HFFc6 (cell line): Measurements from ENCODE around the gene COQ8B. TPM values are rescaled to one million over a fixed set of nuclear protein-coding genes. Genes with fewer than 3 reads are reported as not detected.
"Not testable (repeated sequence)": the region's sequence is repeated elsewhere in the genome, so short reads cannot be mapped to it uniquely, and the experiment has no call there.

ENCODE experiments used
- DNase-seq: peaks from one replicate; pipeline ENCODE4 v3.0.0-alpha.2; 2018
- H3K27ac Mint-ChIP-seq: 2 replicates; pipeline ENCODE4 v1.8.0; 2020; ENCODE audit warnings: mild to moderate bottlenecking, mixed read lengths
- H3K27me3 Mint-ChIP-seq: 2 replicates; pipeline ENCODE4 v1.8.0; 2021; ENCODE audit warnings: mild to moderate bottlenecking, moderate library complexity, mixed read lengths; ENCODE audit not compliant: insufficient read depth
- H3K36me3 Mint-ChIP-seq: 2 replicates; pipeline ENCODE4 v1.8.0; 2021; ENCODE audit warnings: low read depth, mixed read lengths
- H3K4me1 Mint-ChIP-seq: 2 replicates; pipeline ENCODE4 v1.8.0; 2020; ENCODE audit warnings: low read depth, mixed read lengths
- H3K4me3 Mint-ChIP-seq: 2 replicates; pipeline ENCODE4 v1.8.0; 2020; ENCODE audit warnings: mild to moderate bottlenecking, moderate library complexity, mixed read lengths
- H3K9me3 Mint-ChIP-seq: 2 replicates; pipeline ENCODE4 v1.8.0; 2020; ENCODE audit warnings: mild to moderate bottlenecking, mixed read lengths
- CTCF ChIP-seq: fragments of 200-600 bp; sonication (generic); IDR thresholded peaks from 2 replicates; pipeline ENCODE4 v1.5.0; 2021; ENCODE audit warnings: antibody characterized with exemption, mild to moderate bottlenecking
- total RNA-seq, 6 experiments: library from RNA; stranded (reverse); fragmentation: NEBNext Ultra II Directional; extraction: Animal tissue kit (Norgen Biotek cat#: 25700); gene quantifications; 2 replicates in 1 of 6; 3 replicates in 5 of 6; pipeline ENCODE4 v1.2.3, GENCODE V29; 2021

Gene COQ8B
- total RNA-seq, 6 experiments from 2014 or later = 19.8 to 28.6 (median 23.6) TPM

GRCh38 chr19:40736661-40737060 lies 20.0 kb upstream of the COQ8B start:
- DNase-seq = no peak
- no peak for TF ChIP-seq CTCF
- Mint-ChIP-seq H3K4me1 (peaks cover 14% of the 10 kb centered on the region), H3K27ac (no peak overlapping the region), H3K36me3 (peaks cover 38% of the 10 kb centered on the region), H3K9me3 (no peaks in the 10 kb centered on the region), H3K4me3 (no peak overlapping the region), H3K27me3 (peaks cover 6% of the 10 kb centered on the region)

- Mint-ChIP-seq H3K36me3 (peaks cover 49% of the 10 kb centered on the region), H3K27me3 (peaks cover 4% of the 10 kb centered on the region), H3K27ac (no peak overlapping the region), H3K4me3 (no peak overlapping the region), H3K9me3 (no peaks in the 10 kb centered on the region), H3K4me1 (peaks cover 7% of the 10 kb centered on the region)
- TF ChIP-seq CTCF = no peak
- no peak for DNase-seq
Measured at GRCh38 chr19:40735013-40735771, 18.5 kb upstream of the COQ8B start.

GRCh38 chr19:40733149-40733548 lies 16.5 kb upstream of the COQ8B start:
- H3K27ac Mint-ChIP-seq = no peak overlapping the region
- H3K27me3 Mint-ChIP-seq = no peaks in the 10 kb centered on the region
- no peak for DNase-seq
- peaks cover 45% of the 10 kb centered on the region for H3K36me3 Mint-ChIP-seq
- H3K9me3 Mint-ChIP-seq = no peaks in the 10 kb centered on the region
- no peak overlapping the region for H3K4me3 Mint-ChIP-seq
- peaks cover 7% of the 10 kb centered on the region for H3K4me1 Mint-ChIP-seq
- no peak for TF ChIP-seq CTCF

GRCh38 chr19:40732304-40732703 lies 15.6 kb upstream of the COQ8B start:
- not testable (repeated sequence) for H3K27ac Mint-ChIP-seq, H3K4me3 Mint-ChIP-seq, H3K9me3 Mint-ChIP-seq, H3K4me1 Mint-ChIP-seq, DNase-seq, H3K27me3 Mint-ChIP-seq
- H3K36me3 Mint-ChIP-seq = peaks cover 40% of the 10 kb centered on the region

GRCh38 chr19:40730065-40730464 lies 13.4 kb upstream of the COQ8B start:
- DNase-seq, H3K9me3 Mint-ChIP-seq, H3K27me3 Mint-ChIP-seq, H3K4me1 Mint-ChIP-seq, H3K27ac Mint-ChIP-seq, H3K4me3 Mint-ChIP-seq: not testable (repeated sequence)
- peaks cover 28% of the 10 kb centered on the region for H3K36me3 Mint-ChIP-seq

- no peak overlapping the region for H3K27ac Mint-ChIP-seq
- TF ChIP-seq CTCF = no peak
- DNase-seq = no peak
- H3K9me3 Mint-ChIP-seq = no peaks in the 10 kb centered on the region
- H3K36me3 Mint-ChIP-seq = peaks cover 25% of the 10 kb centered on the region
- H3K4me1 Mint-ChIP-seq = peaks cover 24% of the 10 kb centered on the region
- H3K27me3 Mint-ChIP-seq = peaks cover 2% of the 10 kb centered on the region; the same call in 1 of the 2 replicates
- H3K4me3 Mint-ChIP-seq = no peak overlapping the region
Measured at GRCh38 chr19:40726279-40726678, 9.6 kb upstream of the COQ8B start.
